ENCODE measurements around the gene WASF2.
A peak's percentile ranks its signal among the peaks of the same experiment; 100 is the strongest.
"Not testable (repeated sequence)": the region's sequence is repeated elsewhere in the genome, so short reads cannot be mapped to it uniquely, and the experiment has no call there.

WASF2 gene

DNA sequence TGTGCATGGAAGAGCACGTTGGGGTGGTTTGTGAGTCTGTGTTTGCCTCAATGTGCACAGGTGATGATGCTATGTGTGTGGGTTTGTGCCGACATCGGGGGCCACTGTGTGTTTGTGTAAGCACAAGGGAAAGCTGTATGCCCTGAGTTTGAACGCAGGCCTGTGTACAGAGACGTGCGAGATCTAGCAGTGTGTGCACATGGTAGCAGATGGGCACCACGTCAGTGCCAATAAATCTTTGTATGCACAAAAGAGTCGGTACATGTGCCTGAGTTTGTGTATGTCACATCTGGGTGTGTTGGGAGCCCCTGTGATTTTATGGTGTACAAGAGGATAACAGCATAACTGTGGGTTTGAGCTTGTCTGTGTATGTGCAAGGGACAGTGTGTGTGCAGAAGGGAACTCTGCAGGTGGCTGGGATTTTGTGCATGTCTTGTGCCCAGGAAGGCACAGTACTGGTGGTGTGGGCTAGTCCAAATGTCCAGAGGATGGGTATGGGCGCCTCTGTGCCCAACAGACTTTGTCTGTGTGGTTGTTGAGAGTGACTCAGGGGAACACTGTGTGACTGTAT, 32.0 kb upstream of the WASF2 start:
- no peak for DNase-seq (ENCODE audit: low read depth in 2 of 2, low spot score in 1 of 2)

DNA sequence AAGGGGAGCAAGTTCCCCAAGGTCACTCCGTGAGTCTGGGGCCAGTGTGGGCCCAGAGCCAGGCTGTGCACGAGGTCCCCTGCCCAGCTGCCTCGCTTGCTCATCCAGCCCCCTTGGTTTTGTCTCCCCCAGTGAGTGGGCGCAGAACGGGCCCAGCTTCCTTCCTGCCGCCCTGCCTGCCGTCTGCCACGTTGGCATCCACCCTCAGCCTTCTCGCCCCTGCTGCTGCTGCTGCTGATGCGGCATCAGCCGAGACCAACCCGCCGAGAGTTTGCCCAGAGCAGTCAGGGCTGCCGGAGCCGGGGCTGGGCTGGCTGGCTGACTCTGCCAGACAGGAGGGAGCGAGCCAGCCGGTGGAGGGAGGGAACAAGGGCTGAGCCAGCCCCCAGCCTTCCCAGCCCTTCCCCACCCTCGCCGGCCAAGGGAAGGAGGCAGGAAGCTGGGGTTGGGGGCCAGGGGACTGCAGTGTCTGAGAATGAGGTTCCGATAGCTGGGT, 31.4 kb upstream of the WASF2 start:
- peak; percentile 36 to 60 for DNase-seq (ENCODE audit: low read depth in 2 of 2, low spot score in 1 of 2)

DNA sequence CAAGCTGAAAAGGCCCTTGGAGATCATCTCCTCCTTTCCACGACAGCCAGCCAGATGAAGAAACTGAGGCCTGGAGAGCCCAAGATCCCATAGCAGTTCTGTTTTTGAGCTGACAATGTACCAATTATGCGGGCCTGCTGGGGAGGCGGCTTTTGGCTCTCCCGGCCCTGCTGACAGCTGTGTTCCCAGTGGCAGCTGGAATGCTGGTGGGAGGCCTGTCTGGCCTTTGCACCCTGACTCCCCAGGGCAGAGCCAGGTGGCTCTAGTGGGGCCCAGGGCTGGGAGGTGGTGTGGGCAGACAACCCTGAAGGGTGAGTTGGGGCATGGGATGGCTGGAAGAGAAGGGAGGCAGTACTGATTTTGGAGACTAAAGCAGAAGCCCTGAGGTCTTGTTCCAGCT, 30.7 kb upstream of the WASF2 start:
- no peak for DNase-seq (ENCODE audit: low read depth in 2 of 2, low spot score in 1 of 2)

DNA sequence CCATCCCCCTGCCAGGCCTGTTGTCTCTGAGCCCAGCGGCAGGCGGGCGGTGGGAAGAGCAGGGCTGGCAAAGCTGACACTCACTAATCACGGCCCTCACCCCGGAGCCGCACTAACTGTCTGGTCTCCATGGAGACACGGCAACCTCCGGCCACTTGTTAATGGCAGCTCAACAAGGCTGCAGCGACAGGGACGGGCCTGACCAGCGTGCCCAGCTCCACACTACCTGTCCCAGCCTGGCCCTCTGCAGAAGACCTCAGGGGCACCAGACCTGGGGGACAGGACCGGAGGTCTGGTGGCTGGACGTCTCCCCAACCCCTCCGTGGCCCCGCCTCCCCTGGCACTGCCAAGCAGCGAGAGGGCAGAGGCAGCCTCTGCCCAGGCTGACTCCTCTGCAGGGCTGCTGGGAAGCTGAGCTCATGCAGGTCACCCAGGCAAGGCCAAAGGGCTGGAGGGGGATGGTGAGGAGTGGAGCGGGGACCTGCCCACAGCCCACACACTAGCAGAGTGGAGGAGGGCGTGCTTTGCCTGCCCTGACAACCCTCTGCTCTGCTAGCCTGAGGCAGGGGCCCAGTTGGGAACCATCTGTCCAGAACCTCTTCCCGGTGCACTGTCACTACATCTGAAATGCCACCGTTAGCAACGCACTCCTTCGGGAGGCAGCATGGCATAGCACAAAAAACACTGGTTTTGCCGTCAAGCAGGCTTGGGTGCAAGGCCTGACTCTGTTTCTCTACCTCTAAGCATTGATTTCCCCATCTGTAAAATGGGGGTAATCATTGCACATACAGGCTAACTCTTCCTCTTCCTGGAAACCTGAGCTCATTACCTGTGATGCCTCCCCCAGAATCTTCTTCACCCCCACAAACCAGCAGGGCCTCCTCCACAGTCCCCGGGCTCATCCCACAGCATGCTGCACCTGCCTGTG, 29.6 kb upstream of the WASF2 start:
- no peak for DNase-seq (ENCODE audit: low read depth in 2 of 2, low spot score in 1 of 2)

DNA sequence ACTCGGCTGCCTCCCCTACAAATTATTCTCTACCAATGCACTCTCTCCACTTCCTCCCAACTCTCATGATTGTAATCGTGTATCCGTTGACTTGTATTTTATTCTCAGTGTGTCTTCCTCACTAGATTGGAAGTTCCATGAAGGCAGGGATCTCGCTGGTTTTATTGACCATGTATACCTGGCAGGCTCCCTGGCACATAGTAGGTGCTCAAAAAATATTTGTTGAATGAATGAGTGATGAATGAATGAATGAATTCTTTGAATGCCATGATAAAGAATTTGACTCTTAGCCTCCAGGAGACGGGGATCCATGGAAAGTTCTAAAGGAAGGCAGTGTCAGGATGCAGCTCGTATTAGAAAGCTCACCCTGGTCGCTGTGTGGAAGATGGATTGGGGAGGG, 28.8 kb upstream of the WASF2 start:
- no peak for DNase-seq (ENCODE audit: low read depth in 2 of 2, low spot score in 1 of 2)

DNA sequence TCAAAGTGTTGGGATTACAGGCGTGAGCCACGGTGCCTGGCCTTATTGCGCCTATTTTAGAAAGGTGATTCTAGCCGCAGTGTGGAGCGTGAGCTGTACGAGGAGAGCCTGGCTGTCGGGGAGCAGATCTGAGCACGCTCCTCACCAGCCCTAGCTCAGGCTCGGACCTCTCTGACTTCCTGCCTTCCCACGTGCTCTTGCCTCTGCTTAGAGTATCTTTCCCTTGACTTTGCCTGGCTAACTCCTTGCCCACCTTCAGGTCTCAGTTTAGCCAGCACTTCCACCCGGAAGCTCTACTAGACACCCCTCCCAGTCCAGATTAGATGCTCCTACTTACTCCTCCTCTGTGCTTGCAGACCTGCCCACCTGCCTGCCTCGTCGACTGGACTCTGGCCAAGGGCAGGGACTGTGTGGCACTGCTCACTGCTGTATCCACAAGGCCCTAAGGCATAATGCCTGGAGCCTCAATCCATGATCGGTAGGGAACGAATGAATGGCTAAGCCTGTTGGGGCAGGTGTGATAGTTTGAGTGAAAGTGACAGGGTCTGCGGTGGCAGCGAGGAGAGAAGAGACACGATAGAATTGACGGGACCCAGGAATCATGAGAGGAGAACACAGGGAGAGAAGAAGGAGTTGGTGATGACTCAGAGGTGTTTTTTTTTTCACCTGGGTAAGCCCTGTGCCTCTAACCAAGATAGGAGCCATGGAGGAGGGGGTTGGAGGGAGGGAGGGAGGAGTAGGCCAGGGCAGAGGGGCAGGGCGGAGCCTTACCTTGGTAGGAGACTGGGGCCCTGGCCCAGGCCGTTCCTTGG, 28.1 kb upstream of the WASF2 start:
- DNase-seq (ENCODE audit: low read depth in 2 of 2, low spot score in 1 of 2), result no peak

DNA sequence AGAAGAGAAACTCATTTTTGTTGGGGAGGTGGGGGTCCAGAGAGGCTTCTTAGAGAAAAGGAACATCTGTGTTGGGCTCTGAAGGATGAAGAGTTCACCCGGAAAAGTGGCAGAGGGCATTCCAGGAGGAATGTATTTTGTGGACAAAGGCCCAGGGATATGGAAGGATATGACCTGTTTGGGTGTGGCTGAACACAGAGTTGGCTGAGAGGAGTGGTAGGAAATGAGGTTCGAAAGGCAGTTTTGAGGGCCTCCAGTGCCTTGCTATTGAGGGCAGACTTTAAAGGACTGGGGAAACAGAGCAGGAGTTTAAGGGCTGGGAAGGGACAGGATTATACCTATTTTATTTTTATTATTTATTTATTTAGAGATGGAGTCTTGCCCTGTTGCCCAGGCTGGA, 27.3 kb upstream of the WASF2 start:
- DNase-seq (ENCODE audit: low read depth in 2 of 2, low spot score in 1 of 2), result no peak

DNA sequence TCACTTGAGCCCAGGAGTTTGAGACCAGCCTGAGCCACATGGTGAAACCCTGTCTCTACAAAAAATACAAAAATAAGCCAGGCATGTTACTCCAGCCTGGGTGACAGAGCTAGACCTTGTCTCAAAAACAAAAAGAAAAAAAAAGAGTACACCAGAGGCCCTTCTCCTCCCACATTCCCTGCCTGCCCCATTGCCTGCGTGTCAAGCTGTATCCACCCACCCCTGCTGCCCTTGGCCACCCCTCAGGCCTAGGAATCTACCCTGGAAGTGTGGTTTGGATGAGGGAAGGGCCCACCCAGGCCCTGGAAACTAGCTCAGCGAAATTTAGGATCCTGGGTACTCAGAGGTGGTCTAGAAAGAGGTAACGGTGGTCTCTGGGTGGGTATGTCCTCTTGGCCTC, 25.7 kb upstream of the WASF2 start:
- DNase-seq (ENCODE audit: low read depth in 2 of 2, low spot score in 1 of 2), result no peak

DNA sequence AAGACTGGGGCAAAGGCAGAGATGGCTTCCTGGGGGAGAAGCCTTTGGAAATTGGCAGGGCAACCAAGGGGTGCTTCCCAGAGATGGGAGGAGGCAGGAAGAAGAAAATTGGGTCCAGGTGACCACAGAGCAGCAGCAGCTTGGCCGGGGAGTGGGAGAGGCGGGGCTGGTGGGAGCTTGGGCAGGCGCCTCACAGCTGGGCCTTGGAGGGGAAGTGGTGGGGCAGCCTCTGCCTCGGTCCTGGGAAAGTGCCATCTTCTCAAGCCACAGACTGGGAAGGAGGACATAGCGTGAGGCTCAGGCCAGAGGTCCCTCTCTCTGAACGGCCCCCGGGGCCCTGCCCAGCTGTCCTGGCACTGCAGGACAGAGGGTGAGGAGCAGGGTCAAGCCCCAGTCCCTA, 24.0 kb upstream of the WASF2 start:
- no peak for DNase-seq (ENCODE audit: low read depth in 2 of 2, low spot score in 1 of 2)

DNA sequence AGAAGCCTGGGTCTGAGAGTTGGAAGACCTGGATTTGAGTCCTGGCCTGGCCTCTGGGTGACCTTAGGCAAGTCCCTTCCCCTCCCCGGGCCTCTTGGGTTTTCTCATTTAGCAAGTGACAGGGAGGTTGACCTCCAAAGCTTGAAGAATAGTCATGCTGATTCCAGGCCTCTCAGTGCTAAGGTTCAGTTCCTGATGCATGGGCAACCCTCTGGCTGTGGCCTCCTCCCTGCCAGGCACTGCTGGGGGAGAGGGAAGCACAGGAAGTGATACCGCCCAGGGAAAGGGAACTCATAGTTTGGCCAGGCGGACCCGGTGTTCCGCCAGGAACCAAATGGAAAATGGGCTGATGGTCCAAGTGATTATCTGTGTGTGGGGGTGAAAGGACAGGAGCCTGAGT, 23.6 kb upstream of the WASF2 start:
- no peak for DNase-seq (ENCODE audit: low read depth in 2 of 2, low spot score in 1 of 2)

DNA sequence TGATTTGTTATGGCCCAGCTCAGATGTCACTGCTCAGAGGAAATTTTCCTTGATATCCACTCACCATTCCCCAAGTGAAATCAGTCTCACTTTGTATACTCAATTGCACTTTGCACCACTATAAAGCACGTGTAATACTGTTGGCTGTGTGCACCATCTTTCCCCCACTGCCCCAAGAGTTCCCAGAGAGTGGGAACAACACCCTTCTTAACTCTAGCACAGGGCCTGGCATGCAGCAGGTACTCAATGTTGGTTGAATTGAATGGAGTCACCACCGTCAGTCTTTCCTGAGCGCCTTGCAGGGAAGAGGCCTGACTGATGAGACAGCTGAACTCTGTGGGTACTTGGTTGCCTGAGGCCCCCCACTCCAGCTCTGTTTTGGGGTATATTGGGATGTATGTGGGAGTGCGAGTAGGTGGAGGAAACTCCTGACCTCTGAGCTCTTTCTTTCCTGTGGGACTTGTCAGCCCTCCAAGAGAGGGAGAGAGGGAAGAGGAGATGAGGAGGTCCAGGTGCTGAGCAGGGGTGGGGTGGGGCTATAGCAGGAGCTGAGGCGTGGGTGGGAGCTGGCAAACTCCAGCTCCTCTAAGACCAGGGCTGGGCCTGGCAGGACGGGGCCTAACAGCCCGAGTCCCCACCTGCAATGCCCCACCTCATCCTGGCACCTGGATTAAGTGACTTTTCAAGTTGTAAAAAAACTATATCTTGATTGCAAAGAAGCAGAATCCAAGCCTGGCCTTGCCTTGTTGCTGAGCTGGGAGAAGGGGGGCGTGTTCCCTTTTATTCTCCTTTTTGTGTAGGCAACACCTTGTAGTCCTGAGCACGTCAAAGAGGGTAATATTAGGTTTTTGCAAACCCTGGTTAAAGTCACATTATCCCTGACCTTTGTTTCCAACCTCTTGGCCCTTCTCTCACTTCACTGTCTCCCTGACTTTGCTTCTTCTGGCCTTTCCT, 19.4 kb upstream of the WASF2 start:
- no peak for DNase-seq (ENCODE audit: low read depth in 2 of 2, low spot score in 1 of 2)

DNA sequence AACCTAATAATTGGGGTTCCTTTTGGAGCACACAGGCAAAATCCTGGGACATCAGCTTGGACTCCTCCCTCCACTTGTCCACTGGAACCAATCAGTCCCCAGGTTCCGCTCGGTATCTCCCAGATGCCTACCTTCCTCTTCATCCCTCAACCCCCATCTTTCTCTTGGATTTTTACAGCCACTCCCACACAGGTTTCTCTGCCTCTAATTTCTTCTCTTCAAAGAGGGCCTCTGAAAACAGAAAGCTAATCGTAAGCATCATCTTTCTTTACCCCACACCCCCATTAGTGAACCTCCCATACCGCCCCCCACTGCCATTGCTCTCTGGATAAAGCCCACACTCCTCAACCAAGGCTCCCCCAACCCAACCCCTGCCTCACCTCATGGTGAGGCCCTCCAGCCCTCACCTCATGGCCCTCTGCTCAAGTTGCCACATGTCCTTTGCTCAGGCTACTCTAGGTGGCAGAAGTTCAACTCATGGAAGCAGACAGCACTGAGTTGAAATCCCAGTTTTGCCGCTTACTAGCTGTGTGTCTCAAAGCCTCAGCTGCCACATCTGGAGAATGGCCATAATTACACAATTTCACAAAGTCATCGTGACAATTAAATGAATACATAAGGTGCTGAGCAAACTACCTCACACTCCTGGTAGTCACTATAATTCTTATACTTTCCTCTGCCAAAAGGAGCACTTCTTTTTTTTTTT, 18.1 kb upstream of the WASF2 start:
- no peak for DNase-seq (ENCODE audit: low read depth in 2 of 2, low spot score in 1 of 2)

DNA sequence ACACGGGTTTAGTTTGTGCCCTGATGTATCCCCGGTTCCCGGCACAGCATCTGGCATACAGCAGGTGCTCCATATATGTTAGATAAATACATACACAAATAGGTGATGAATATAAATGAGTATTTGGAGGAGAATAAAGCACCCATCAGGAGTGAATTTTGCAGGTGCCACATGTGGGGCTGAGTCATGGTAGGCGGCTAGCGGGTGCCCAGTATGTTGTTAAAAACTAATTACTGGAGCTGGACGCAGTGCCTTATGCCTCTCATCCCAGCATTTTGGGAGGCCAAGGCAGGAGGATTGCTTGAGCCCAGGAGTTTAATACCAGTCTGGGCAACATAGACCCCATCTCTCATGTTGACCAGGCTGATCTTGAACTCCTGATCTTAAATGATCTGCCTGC, 16.7 kb upstream of the WASF2 start:
- no peak for DNase-seq (ENCODE audit: low read depth in 2 of 2, low spot score in 1 of 2)

DNA sequence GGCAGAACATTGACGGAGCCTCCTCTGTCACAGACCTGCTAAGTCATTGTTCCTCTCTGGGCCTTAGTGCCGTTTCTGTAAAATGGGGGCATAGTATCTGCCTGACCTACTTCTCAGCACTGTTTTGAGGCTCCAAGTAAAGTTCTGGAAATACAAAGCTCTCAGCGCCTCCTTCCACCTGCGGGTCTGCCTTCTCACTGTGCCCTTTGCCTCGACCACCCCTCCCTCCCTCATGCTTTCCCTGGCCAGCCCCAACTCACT, 15.4 kb upstream of the WASF2 start:
- DNase-seq (ENCODE audit: low read depth in 2 of 2, low spot score in 1 of 2), result no peak

DNA sequence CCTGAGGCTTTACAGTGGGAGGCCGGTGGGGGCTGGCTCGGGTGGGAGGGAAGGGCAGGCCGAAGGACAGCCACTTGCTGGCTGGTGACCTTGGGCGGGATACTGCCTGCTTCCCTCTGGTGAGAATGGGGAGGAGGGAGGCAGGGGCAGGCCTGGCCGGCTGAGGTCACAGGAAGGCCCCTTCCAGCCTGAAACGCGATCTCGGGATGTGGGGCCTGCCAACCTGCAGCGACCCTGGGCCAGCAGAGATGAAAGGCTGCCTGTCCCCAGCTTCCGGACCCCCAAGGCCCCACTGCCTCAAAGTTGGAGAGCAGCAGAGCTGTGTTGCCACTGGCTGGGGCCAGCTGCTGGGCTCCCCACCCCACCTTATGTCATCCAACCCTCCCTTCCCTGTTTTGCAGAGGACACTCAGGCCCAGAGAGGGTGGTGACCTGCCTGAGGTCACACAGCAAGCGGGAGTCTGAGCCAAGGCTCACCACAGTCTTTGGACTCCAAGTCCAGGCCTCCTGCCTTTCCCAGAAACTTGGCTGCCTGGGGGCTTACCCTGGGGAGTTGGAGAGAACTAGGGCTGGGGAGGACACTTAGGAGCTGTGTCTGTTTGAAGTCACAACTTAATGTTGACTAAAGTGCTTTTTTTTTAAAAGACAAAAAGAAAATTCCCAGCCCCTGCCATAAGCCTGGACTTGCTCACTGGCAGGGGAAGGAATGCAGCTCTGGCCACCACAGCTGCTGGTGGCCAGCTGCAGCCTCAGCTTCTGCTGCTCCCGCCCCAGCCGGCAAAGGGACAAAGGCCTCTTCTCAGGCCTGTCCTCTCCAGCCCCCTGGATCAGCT, 14.8 kb upstream of the WASF2 start:
- no peak for DNase-seq (ENCODE audit: low read depth in 2 of 2, low spot score in 1 of 2)

DNA sequence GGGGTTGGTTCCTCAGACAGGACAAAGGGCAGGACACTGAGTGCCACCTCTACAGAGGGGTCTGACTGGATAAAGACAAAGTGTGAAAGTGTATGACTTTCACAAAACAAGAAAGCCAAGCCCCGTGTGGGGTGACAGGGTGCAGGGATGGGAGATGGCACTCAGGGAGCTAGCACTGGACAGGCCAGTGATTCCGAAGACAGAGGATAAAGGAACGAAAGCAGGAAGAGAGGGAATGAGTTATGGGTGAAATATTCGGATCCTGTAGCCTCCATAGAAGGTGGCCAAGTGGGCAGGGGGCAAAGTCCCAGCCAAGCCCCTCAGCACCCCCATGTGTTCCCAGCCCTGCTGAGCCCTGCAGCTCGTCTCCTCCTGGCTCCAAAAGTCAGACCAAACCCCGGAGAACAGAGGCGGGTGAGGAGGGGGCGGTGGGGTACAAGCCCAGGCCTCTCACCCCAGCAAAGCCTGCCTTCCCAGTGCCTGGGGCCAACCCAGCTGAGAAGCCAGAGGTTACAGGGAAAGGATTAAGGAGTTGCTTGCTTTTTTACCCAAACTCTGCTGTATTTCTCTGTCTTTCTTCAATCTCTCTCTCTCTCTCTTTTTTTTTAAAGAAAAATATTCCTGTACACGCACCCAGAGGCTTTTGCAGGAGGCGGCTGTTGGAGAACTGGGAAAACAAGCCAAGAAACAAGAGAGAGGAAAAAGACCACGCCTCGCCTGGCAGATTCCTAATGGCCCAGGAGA, 14.0 kb upstream of the WASF2 start:
- DNase-seq (ENCODE audit: low read depth in 2 of 2, low spot score in 1 of 2), result no peak

DNA sequence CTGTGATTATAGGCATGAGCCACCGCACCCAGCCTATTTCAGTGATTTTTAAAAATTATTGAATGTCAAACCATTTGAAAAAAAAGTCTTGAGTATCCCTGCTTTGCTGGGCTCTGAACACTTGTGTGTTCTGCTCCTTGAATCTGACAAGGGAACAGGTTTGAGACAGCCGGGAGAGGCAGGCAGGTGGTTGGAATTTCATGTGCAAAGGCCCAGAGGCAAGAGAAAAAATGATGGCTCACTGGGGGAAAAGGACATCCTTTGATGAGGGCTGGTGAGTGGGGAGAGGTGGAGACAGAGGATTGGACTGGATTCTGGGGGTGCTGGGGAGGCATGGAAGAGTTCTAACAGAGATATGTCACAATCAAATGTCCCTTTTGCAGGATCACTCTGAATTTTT, 13.1 kb upstream of the WASF2 start:
- no peak for DNase-seq (ENCODE audit: low read depth in 2 of 2, low spot score in 1 of 2)

DNA sequence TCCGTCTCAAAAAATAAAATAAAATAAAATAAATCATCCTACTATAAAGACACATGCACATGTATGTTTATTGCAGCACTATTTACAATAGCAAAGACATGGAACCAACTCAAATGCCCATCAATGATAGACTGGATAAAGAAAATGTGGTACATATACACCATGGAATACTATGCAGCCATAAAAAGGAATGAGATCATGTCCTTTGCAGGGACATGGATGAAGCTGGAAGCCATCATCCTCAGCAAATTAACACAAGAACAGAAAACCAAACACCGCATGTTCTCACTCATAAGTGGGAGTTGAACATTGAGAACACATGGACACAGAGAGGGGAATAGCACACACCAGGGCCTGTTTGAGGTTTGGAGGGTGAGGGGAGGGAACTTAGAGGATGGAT, 11.2 kb upstream of the WASF2 start:
- DNase-seq (ENCODE audit: low read depth in 2 of 2, low spot score in 1 of 2), result not testable (repeated sequence)

DNA sequence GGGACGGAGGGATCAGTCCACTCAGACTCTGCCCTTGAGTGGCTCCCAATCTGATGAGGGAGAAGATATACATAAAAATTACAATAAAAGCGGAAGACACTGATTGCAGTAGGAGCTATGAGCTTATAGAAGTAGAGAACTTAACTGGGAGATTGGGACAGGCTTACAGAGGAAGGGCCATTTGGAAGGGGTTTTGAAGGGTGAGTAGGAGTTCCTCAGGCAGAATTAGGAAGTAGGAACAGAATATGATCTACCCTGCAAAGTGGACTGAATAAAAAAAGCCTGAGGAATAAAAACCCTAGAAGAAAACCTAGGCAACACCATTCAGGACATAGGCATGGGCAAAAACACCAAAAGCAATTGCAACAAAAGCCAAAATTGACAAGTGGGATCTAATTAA, 9.2 kb upstream of the WASF2 start:
- no peak for DNase-seq (ENCODE audit: low read depth in 2 of 2, low spot score in 1 of 2)
